ENCODE results near the gene NBPF3.
"Not testable (repeated sequence)": the region's sequence is repeated elsewhere in the genome, so short reads cannot be mapped to it uniquely, and the experiment has no call there.

- TF ChIP-seq, protein P1, sequence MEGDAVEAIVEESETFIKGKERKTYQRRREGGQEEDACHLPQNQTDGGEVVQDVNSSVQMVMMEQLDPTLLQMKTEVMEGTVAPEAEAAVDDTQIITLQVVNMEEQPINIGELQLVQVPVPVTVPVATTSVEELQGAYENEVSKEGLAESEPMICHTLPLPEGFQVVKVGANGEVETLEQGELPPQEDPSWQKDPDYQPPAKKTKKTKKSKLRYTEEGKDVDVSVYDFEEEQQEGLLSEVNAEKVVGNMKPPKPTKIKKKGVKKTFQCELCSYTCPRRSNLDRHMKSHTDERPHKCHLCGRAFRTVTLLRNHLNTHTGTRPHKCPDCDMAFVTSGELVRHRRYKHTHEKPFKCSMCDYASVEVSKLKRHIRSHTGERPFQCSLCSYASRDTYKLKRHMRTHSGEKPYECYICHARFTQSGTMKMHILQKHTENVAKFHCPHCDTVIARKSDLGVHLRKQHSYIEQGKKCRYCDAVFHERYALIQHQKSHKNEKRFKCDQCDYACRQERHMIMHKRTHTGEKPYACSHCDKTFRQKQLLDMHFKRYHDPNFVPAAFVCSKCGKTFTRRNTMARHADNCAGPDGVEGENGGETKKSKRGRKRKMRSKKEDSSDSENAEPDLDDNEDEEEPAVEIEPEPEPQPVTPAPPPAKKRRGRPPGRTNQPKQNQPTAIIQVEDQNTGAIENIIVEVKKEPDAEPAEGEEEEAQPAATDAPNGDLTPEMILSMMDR (IDR thresholded peaks at IDR 0.05) = not testable (repeated sequence)
- TF ChIP-seq POLR2A (IDR thresholded peaks at IDR 0.05) = not testable (repeated sequence)
Measured at GRCh38 chr1:21438646-21439312, 1.2 kb upstream of the NBPF3 start.

All from thyroid gland (tissue), 4 donors.